ENCODE measurements around the gene PNPLA5.

Gene PNPLA5

GRCh38 chr22:43838571-43839307 lies 53.1 kb downstream of the PNPLA5 start:
- no peak for DNase-seq (ENCODE audit: low read depth)

GRCh38 chr22:43838161-43838560 lies 53.7 kb downstream of the PNPLA5 start:
- DNase-seq (ENCODE audit: low read depth) = no peak

DNA sequence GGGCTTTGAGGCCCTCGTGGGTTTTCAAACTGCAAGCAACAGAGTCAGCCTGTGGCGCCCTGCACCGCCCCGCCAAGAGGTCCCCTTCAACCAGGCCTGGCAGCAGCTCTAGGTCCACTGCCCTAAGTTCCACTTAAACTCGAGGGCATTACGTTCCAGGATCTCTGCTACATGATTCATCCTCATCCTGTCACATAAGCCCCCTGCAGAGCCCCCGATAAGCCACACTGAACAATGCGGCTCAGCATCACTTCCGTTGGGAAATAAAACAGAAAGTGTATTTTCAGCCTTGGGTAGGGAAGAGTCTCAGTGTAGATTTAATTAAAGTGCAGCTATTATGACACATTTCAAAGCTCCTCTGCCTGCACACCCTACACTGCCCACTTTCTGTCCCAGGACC lies 54.1 kb downstream of the PNPLA5 start:
- DNase-seq (ENCODE audit: low read depth) = no peak

GRCh38 chr22:43835736-43836135 lies 56.1 kb downstream of the PNPLA5 start:
- DNase-seq (ENCODE audit: low read depth) = no peak

DNA sequence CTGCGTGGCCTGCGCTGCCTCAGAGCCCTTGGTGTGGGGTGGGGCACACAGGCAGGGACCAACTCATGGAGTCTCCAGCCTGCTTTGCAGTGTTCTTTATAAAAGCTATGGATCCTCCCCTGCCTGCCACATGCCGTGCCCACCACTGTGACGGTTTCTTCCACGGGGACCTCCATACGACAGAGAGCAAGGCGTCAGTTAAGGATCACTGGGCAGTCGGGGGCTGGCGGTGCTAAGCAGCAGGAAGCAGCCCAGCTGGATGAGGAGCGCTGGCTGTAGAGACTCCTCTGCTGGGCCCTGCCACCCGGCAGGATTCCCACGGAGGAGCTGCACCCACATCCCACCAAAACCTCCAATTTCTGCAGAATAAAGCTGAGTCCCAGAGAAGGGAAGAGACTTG lies 56.6 kb downstream of the PNPLA5 start:
- DNase-seq (ENCODE audit: low read depth) = no peak

GRCh38 chr22:43833286-43834240 lies 58.2 kb downstream of the PNPLA5 start:
- DNase-seq (ENCODE audit: low read depth) = no peak

- no peak for DNase-seq (ENCODE audit: low read depth)
Observed at GRCh38 chr22:43832393-43833265, 59.2 kb downstream of the PNPLA5 start.

GRCh38 chr22:43831561-43832392 lies 60.0 kb downstream of the PNPLA5 start:
- DNase-seq (ENCODE audit: low read depth) = no peak

DNA sequence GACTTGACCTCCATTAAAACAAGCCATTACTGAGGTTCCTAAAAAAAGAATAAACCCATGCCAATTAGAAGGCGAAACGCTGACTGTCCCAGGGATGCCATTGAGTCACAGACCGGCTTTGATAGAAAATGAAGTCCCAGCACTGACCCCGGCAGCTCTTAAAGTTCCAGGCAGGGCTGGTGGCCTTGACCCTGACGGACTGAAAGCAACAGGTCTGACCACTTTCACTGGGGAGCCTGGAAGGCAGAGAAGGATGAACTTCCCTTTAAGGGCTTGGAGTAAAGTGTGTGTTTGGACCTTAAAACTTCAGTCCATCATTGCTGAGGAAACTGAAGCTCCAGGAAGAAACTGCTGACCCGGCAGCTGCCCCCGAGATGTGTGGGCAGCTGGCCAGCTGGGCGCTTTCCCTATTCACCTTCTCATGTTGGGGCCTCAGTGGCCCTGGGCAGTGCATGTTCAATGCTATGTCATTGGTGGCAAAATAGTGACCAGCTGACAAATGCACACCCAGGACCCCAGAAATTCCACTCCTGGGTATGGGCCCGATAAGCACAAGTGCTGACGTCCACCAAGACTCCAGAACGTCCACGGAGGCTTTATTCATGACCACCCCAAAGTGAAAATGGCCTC lies 60.8 kb downstream of the PNPLA5 start:
- no peak for DNase-seq (ENCODE audit: low read depth)

- no peak for DNase-seq (ENCODE audit: low read depth)
Observed at GRCh38 chr22:43829904-43830851, 61.6 kb downstream of the PNPLA5 start.
